T47D (cell line): Measurements from ENCODE around the gene FRMD1.

Experiments used
- DNase-seq, 2 experiments: peaks; one replicate each; pipeline versions ENCODE4 v3.0.0 to v3.0.0-alpha.2; 2011 to 2012; ENCODE audit warnings: low read depth in 1 of 2, low spot score in 1 of 2
- JUND ChIP-seq: IDR thresholded peaks from 2 replicates; pipeline ENCODE4 v1.6.1; 2012; ENCODE audit warnings: low read depth
- in situ Hi-C: cut with HindIII; loops from 2 replicates; pipeline ENCODE4 v1.10.0; 2016; ENCODE audit warnings: low sequenced_read_pairs, low pct_unique_long_range_greater_than_20kb

Gene FRMD1

DNA sequence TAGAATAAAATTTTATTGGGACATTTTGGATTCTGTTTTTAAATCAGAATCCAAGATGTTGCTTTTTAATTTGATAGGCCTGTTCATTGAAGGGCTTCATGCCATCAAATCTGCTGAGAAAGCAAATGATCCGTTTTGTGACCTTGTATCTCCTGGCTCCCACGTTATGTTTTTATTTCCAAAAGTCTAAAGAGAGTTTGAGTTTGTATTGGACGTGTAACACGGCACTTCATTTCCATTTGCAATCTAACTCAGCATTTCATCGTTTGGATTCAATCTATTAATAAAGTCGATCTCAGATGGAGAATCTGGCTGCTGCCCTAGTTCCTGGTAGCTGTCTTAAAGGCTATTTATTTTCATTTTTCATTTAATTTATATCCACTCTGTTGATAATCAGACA is 64.6 kb downstream of the FRMD1 start:
- no peak for DNase-seq
- in situ Hi-C loops = no loop called here
- no peak for TF ChIP-seq JUND

DNA sequence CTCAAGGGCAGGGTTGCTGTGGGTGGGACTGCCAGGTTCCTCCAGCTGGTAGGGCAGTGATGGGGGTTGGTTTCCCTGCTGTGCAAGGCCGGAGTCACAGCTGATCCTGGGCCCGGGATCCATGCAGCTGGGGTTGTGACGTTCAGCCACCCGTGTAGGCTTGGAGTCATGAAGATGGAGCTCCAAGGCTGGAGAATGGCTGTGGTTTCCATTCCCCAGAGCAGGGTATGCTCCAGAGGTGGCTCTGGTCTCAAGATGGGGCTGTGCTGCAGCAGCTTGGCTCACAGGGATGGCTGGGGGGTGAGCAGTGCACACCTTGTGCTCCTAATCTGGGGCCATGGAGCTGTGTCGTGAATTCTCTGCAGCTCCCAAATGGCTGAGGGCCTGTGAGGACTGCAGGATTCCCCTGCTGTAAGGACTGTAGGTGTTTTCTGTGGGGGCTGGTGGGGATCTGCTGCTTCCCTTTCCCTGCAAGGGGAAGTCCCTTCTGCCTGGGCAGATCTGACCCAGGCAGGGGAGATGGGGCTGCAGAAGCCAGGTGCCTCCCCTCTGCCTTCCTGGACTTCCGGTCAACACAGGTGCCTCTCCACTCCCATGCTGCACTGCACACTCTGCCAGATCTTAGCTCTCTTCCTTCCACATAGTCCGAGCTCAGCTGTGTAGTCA is 65.6 kb downstream of the FRMD1 start:
- in situ Hi-C loops = no loop called here
- TF ChIP-seq JUND = no peak
- no peak for DNase-seq

DNA sequence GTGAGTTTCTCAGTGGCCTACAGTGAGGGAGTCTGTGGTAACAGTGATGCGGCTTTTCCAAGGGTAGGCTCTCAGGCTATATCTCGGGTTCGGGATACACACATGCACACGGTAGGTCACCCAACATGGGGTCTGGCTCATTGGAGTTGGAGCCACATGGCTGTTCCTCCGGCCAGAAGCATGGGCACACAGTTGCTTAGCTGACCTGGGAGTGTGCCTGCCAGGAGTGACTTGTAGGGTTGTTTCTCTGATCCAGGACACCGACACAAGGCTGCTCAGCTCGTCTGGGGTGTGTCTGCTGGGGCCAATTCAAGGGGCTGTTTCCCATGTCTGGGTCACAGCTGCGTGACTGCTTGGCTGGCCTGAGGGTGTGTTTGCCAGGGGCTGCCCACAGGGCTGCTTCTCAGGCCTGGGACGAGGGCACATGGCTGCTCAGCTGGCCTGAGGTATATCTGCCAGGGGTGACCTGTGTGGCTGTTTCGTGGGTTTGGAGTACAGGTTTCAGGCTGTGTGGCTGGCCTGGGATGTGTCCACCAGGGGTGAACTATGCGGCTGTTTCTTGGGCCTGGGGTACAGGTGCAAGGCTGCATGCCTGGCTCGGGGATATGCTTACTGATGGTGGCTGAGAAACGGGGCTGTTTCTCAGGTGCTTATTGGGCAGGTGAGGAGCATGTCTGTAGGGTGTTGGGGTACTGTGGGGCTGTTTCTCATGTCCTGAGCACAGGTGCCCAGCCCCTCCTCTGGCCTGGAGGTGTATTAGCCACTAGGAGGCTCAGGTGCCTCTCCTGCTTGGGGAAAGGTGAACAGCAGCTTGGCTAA is 66.4 kb downstream of the FRMD1 start:
- no peak for DNase-seq
- no peak for TF ChIP-seq JUND
- in situ Hi-C loops = no loop called here

DNA sequence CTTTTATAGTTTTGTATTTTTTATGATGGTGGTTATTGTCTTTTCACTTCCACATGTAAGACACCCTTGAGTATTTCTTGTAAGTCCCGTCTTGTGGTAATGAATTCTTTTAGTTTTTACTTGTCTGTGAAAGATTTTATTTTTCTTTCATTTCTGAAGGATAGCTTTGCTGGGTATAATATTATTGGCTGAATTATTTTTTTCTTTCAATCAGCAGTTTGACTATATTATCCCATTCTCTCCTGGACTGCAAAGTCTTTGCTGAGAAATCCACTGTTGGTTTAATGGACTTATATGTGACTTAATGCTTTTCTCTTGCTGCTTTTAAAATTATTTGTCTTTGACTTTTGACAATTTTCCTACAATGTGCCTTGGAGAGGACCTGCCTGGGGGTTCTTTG is 67.7 kb downstream of the FRMD1 start:
- DNase-seq = no peak
- no peak for TF ChIP-seq JUND
- in situ Hi-C loops = no loop called here

DNA sequence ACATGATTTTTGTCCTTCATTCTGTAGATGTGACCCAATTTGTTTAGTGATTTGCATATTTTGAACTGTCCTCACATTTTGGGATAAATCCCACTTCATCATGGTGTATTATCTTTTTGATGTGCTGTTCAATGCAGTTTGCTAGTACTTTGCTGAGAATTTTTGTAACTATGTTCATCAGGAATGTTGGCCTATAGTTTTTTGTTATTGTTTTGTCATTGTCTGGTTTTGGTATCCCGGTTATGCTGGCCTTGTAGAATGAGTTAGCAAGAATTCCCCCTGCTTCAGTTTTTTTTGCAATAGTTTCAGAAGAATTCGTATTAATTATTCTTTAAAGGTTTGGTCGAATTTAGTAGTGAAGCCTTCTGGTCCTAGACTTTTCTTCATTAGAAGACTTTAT is 69.7 kb downstream of the FRMD1 start:
- no peak for DNase-seq
- in situ Hi-C loops = no loop called here

DNA sequence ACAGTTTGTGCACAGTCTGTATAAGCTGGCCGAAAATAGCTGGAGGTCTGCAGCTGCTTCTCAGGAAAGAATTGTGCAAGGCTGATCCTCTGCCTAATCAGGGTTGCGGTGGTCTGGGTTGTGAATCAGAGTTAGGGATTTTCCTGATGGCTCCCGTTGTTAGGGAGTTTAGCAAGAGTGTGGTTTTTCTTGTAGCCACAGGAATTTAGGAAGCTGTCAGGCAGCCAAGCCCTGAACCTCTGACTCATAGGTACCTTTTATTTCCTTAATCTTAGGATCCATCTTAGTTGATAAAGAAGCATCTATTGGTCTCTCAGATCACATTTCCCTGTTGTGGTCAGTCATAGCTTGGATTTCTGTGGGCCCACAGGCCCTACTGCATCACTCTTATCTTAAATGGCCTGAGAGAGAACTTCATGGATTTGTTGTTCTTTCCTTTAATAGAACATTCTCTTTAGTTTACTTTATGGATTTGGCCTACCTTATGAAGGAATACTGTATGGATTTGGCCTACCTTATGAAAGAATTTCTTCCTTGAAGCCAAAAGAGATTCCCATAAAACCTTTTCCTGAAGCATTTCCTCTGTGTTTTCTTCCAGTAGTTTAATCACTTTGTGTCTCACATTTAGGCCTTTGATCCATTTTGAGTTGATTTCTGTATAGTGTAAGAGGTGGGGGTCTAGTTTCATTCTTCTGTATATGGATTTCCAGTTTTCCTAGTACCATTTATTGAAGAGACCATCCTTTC is 71.2 kb downstream of the FRMD1 start:
- peak in 1 of 2 experiments; percentile 36 for DNase-seq
- in situ Hi-C loops = no loop called here
- TF ChIP-seq JUND = no peak

More for the DNA sequence above, 69.7 kb downstream of the FRMD1 start:
- TF ChIP-seq JUND = no peak

DNA sequence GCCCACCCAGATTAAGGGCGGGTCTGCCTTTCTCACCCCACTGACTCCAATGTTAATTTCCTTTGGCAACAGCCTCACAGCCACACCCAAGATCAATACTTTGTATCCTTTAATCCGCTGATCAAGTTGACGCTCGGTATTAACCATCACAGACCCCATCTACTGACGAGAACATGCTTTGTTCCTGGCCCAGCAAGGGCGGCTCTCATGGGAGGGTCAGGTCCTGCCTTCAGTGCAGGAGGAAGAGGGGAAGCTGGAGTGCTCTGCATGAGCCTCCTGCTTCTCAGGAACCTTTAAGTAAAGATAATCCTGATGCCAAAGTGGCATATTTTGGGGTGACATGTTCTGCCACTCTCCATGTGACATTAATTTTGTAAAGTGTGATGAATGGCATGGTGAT is 73.2 kb downstream of the FRMD1 start:
- TF ChIP-seq JUND = no peak
- no peak for DNase-seq
- in situ Hi-C loops = no loop called here

DNA sequence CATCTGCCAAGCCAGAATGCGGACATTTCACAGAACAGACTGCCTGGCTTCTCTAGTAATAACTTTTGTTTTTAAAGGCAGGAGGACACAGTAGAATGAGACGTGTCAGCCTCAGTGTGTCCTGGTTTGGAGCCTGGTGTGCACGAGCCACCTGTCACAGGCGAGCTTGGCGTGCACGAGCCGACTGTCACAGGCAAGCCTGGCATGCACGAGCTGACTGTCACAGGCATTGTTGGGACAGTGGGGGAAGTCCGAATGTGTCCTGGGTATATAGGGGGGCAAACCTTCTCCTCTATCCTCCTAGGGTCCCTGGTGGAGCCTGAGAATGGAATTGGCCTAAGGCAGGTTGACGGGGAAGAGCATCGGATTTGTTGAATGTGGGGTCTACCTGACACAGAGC is 74.1 kb downstream of the FRMD1 start:
- TF ChIP-seq JUND = no peak
- DNase-seq = no peak
- in situ Hi-C loops = no loop called here

DNA sequence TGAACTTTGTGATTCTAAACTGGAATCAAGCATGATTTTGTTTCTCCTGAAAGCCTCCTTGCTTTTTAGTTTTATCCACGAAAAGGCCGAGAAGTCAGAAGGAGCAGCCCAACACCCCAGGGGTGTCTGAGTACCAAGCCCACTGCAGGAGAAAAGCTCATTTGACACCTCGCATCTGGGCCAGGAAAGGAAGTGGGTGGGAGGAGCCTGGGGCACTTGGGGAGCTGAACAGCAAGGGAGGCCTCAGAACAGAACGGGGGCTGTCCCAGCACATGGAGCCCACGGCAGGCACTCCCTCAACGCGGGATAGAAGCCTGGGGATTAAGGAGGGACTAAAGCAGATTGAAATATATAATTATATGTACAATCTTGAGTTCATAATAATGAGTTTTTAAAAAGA is 75.0 kb downstream of the FRMD1 start:
- in situ Hi-C loops = no loop called here
- no peak for TF ChIP-seq JUND
- no peak for DNase-seq
